ENCODE measurements around the gene ABCA13.

ABCA13 gene

DNA sequence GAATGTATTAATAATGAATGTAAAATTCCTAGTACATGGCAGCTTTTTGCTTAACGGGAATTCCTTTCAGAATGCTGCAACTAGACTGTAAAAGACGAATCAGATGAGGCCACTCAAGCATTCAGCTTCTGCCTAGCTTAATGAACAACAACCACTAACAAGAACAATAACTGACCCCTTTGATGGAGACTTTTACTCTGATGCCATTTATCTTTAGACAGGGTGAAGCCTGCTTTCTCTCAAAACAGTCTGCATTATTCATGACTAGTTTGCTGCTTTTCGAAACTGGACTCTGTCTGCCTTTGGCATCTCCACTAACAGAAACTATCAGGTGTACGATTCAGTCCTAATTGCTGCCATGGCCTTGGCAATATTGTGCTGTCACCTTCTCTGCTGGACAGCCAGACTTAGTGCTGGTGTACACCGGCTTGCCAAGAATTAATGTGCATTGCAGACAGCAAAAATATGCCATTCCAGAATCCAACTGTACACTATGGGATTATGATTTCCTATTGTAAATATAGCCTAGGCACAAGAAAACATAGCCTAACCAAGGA, 457.6 kb downstream of the ABCA13 start:
- no peak for DNase-seq (ENCODE audit: low spot score)
- TF ChIP-seq, protein P1, sequence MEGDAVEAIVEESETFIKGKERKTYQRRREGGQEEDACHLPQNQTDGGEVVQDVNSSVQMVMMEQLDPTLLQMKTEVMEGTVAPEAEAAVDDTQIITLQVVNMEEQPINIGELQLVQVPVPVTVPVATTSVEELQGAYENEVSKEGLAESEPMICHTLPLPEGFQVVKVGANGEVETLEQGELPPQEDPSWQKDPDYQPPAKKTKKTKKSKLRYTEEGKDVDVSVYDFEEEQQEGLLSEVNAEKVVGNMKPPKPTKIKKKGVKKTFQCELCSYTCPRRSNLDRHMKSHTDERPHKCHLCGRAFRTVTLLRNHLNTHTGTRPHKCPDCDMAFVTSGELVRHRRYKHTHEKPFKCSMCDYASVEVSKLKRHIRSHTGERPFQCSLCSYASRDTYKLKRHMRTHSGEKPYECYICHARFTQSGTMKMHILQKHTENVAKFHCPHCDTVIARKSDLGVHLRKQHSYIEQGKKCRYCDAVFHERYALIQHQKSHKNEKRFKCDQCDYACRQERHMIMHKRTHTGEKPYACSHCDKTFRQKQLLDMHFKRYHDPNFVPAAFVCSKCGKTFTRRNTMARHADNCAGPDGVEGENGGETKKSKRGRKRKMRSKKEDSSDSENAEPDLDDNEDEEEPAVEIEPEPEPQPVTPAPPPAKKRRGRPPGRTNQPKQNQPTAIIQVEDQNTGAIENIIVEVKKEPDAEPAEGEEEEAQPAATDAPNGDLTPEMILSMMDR (IDR thresholded peaks at IDR 0.05; ENCODE audit: extremely low read depth, insufficient read depth, missing control alignments) = no peak
- in situ Hi-C loops (cut with MboI; ENCODE audit: low pct_unique_long_range_greater_than_20kb, low sequenced_read_pairs, unreplicated experiment) = no loop called here

DNA sequence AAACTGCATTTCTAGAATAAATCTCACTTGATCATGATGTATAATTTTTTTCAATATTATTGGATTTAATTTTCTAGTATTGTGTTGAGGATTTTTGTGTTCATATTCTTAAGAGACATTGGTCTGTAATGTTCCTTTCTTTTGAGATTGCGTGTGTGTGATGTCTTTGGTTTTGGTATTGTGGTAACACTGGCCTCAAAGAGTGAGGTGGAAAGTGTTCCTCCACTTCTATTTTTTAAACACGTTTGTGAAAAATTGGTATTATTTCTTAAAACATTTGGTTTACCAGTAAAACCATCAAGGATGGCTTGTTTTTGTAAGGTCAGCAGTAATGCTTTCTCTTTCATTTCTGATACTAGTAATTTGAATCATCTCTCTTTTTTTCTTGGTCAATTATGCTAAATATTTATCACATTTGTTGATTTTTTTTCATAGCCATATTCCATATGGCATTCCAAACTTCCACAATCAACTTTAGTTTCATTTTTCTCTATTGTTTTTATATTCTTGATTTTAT, 462.9 kb downstream of the ABCA13 start:
- TF ChIP-seq, protein P1 (IDR thresholded peaks at IDR 0.05; ENCODE audit: extremely low read depth, insufficient read depth, missing control alignments) = no peak
- no peak for DNase-seq (ENCODE audit: low spot score)
- in situ Hi-C loops (cut with MboI; ENCODE audit: low pct_unique_long_range_greater_than_20kb, low sequenced_read_pairs, unreplicated experiment) = no loop called here

DNA sequence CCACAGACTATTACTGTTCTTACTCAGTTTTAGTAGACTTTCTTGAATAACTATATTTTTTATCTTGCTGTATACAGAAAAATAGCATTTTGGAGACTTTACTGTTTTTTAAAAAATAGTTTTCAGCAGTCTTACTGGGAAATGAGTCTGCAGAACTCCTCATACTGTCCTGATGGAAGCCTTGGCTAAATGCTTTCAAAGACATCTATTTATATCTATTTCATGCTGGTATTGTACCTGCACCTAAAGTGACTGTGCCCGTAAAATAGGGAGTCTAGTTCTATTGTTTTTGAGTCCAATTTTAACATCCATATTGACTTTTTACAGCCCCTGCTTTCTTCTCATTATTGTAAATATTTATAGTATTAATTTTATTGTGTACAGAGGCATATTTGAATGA, 464.5 kb downstream of the ABCA13 start:
- no peak for DNase-seq (ENCODE audit: low spot score)
- in situ Hi-C loops (cut with MboI; ENCODE audit: low pct_unique_long_range_greater_than_20kb, low sequenced_read_pairs, unreplicated experiment) = no loop called here
- TF ChIP-seq, protein P1 (IDR thresholded peaks at IDR 0.05; ENCODE audit: extremely low read depth, insufficient read depth, missing control alignments) = no peak

DNA sequence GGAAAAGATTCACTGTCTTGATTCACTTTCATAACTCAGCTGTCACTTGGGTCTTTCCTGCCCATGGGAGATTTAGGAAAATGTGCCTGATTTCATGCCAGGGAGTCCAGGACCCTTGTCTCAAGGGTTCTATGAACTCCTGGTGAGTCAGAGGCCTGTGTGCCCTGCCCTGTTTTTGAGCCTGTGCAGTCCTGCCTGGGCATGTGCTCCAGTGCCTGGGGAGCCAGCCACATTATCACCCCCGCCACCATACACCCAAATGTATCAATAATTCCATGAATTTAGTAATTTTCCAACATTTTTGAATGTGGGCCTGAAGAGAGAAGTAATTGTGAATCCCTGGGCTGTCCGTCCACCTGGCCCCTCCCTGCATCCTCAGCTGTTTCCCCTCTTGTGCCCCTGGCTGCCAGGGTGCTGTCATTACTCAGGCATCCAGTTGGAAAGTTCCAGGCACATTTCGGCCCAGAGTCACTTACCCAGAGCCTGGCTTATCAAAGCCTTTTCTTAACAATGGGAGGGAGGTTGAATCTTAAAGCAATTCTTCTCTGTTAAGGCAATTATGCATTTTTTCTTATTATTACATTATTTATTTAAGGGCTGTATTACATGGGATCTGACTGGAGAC, 465.2 kb downstream of the ABCA13 start:
- DNase-seq (ENCODE audit: low spot score) = no peak
- in situ Hi-C loops (cut with MboI; ENCODE audit: low pct_unique_long_range_greater_than_20kb, low sequenced_read_pairs, unreplicated experiment) = no loop called here
- TF ChIP-seq, protein P1 (IDR thresholded peaks at IDR 0.05; ENCODE audit: extremely low read depth, insufficient read depth, missing control alignments) = no peak

DNA sequence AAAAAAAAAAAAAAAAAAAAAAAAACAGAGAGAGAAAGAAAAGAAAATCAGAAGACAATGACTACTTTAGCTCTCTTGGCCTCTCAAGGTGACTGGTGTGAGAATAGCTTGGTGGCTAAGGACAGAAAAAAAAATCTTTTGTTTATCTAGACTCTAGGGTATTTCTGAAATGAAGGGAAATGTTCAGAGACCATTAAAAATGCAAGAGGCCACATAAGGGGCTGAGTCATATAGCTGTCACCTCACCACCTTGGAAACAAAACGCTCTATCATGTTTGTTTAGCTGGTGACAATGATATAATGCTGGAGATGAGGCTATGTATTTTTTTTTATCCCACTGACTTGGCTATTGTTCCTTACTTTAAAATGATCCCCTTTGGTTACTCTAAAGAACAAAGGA, 466.1 kb downstream of the ABCA13 start:
- no peak for DNase-seq (ENCODE audit: low spot score)
- in situ Hi-C loops (cut with MboI; ENCODE audit: low pct_unique_long_range_greater_than_20kb, low sequenced_read_pairs, unreplicated experiment) = no loop called here
- TF ChIP-seq, protein P1 (IDR thresholded peaks at IDR 0.05; ENCODE audit: extremely low read depth, insufficient read depth, missing control alignments) = no peak

DNA sequence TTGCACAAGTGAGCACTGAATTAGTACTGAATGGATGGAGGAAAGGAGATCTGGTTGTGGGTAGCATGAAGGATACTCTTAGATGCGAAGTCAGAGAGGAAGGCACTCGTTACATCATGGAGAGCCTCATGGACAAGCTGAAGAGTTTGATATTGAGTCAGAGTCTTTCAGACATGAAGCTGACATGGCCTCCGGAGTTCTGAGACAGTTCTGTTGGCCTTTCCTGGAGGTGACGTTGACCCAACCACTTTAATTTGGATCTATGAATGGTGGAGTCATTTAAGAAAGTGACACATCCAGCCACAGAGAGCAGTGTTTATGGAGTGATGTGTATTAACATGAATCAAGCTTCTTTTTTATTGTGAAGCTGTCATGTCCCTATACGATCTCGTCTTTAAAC, 466.8 kb downstream of the ABCA13 start:
- in situ Hi-C loops (cut with MboI; ENCODE audit: low pct_unique_long_range_greater_than_20kb, low sequenced_read_pairs, unreplicated experiment) = no loop called here
- DNase-seq (ENCODE audit: low spot score) = no peak
- TF ChIP-seq, protein P1 (IDR thresholded peaks at IDR 0.05; ENCODE audit: extremely low read depth, insufficient read depth, missing control alignments) = no peak

Data from GM13977 (cell line).